HG03039 (cell line): ENCODE measurements around the gene PPP3CB.
"Not testable (repeated sequence)": the region's sequence is repeated elsewhere in the genome, so short reads cannot be mapped to it uniquely, and the experiment has no call there.

Source experiments
- ATAC-seq: cut with Tn5 transposase; IDR thresholded peaks from one replicate; pipeline ENCODE4 v1.9.1; 2021; ENCODE audit warnings: mild to moderate bottlenecking, moderate library complexity; ENCODE audit not compliant: unreplicated experiment

PPP3CB gene

GRCh38 chr10:73423309-73423708 lies 72.5 kb downstream of the PPP3CB start:
- ATAC-seq, result no peak

- ATAC-seq, result no peak
Observed at GRCh38 chr10:73416571-73416970, 79.3 kb downstream of the PPP3CB start.

- peak; percentile 21 for ATAC-seq
Observed at GRCh38 chr10:73414230-73414945, 81.4 kb downstream of the PPP3CB start.

- ATAC-seq, result peak; percentile 75
Observed at GRCh38 chr10:73413528-73414229, 82.1 kb downstream of the PPP3CB start, which contains the start of gene ANXA7. ANXA7 (minus strand) TSS chr10:73414058; CDS start chr10:73400856, 13,202 bp downstream.

GRCh38 chr10:73413108-73413527 lies 82.7 kb downstream of the PPP3CB start:
- no peak for ATAC-seq

GRCh38 chr10:73410897-73411296 lies 84.9 kb downstream of the PPP3CB start:
- ATAC-seq, result no peak

- no peak for ATAC-seq
Observed at GRCh38 chr10:73408978-73409521, 86.8 kb downstream of the PPP3CB start.

- no peak for ATAC-seq
Observed at GRCh38 chr10:73408061-73408460, 87.8 kb downstream of the PPP3CB start.

- no peak for ATAC-seq
Observed at GRCh38 chr10:73407495-73407894, 88.3 kb downstream of the PPP3CB start.

- no peak for ATAC-seq
Observed at GRCh38 chr10:73406846-73407245, 89.0 kb downstream of the PPP3CB start.

GRCh38 chr10:73405556-73405955 lies 90.3 kb downstream of the PPP3CB start:
- ATAC-seq, result no peak

- ATAC-seq, result no peak
Observed at GRCh38 chr10:73404690-73405089, 91.1 kb downstream of the PPP3CB start.

GRCh38 chr10:73401636-73402035 lies 94.2 kb downstream of the PPP3CB start:
- ATAC-seq, result no peak

- no peak for ATAC-seq
Observed at GRCh38 chr10:73399063-73399462, 96.8 kb downstream of the PPP3CB start.

- no peak for ATAC-seq
Observed at GRCh38 chr10:73398024-73398423, 97.8 kb downstream of the PPP3CB start.

GRCh38 chr10:73394325-73394724 lies 101.5 kb downstream of the PPP3CB start:
- ATAC-seq, result not testable (repeated sequence)

- ATAC-seq, result no peak
Observed at GRCh38 chr10:73388228-73388627, 107.6 kb downstream of the PPP3CB start.

GRCh38 chr10:73386583-73386982 lies 109.2 kb downstream of the PPP3CB start:
- no peak for ATAC-seq
